Osteocyte (in vitro differentiated cells): ENCODE results near the gene PRAC2. TPM values are rescaled to one million over a fixed set of nuclear protein-coding genes. Genes with fewer than 3 reads are reported as not detected.
"Not testable (repeated sequence)": the region's sequence is repeated elsewhere in the genome, so short reads cannot be mapped to it uniquely, and the experiment has no call there.

ENCODE experiments used
- DNase-seq: peaks from one replicate; pipeline ENCODE4 v3.0.0; 2021; ENCODE audit warnings: mixed read lengths; ENCODE audit not compliant: unreplicated experiment; ENCODE audit errors: extremely low spot score
- H3K27ac Mint-ChIP-seq: one replicate; pipeline ENCODE4 v1.8.0; 2021; ENCODE audit warnings: mild to moderate bottlenecking, mixed read lengths; ENCODE audit not compliant: unreplicated experiment
- H3K27me3 Mint-ChIP-seq: one replicate; pipeline ENCODE4 v1.8.0; 2021; ENCODE audit warnings: mixed read lengths; ENCODE audit not compliant: unreplicated experiment
- H3K36me3 Mint-ChIP-seq: one replicate; pipeline ENCODE4 v1.8.0; 2021; ENCODE audit warnings: mixed read lengths; ENCODE audit not compliant: unreplicated experiment
- H3K4me1 Mint-ChIP-seq: one replicate; pipeline ENCODE4 v1.8.0; 2021; ENCODE audit warnings: mixed read lengths; ENCODE audit not compliant: unreplicated experiment
- H3K4me3 Mint-ChIP-seq: one replicate; pipeline ENCODE4 v1.8.0; 2021; ENCODE audit warnings: mild to moderate bottlenecking, moderate library complexity, mixed read lengths; ENCODE audit not compliant: unreplicated experiment
- H3K9me3 Mint-ChIP-seq: one replicate; pipeline ENCODE4 v1.8.0; 2021; ENCODE audit warnings: mixed read lengths; ENCODE audit not compliant: unreplicated experiment
- CTCF ChIP-seq: fragments of 200-600 bp; sonication (generic); IDR thresholded peaks from 2 replicates; pipeline ENCODE4 v1.5.0; 2021; ENCODE audit warnings: antibody characterized with exemption, mild to moderate bottlenecking, moderate library complexity
- total RNA-seq: library from RNA; stranded (reverse); gene quantifications from 2 replicates; pipeline ENCODE4 v1.2.1, GENCODE V29; 2021

The PRAC2 gene
- total RNA-seq, 1 donor from 2014 or later: not detected

GRCh38 chr17:48704361-48705248, 18.4 kb upstream of the PRAC2 start:
- Mint-ChIP-seq H3K36me3 (no peaks in the 10 kb centered on the region), H3K4me1 (no peaks in the 10 kb centered on the region), H3K4me3 (no peak overlapping the region), H3K27ac (no peak overlapping the region), H3K27me3 (peaks cover 74% of the 10 kb centered on the region), H3K9me3 (no peaks in the 10 kb centered on the region)
- no peak for DNase-seq
- TF ChIP-seq CTCF: no peak

- H3K4me3 Mint-ChIP-seq: no peak overlapping the region
- H3K4me1 Mint-ChIP-seq: no peaks in the 10 kb centered on the region
- DNase-seq: peak; percentile 30
- TF ChIP-seq CTCF: no peak
- no peaks in the 10 kb centered on the region for H3K36me3 Mint-ChIP-seq
- H3K27ac Mint-ChIP-seq: no peak overlapping the region
- no peaks in the 10 kb centered on the region for H3K9me3 Mint-ChIP-seq
- H3K27me3 Mint-ChIP-seq: peaks cover 72% of the 10 kb centered on the region
These were observed 11.9 kb upstream of the PRAC2 start for GRCh38 chr17:48711128-48711527.

- peaks cover 17% of the 10 kb centered on the region for H3K4me1 Mint-ChIP-seq
- H3K27me3 Mint-ChIP-seq: peaks cover 82% of the 10 kb centered on the region
- no peak for TF ChIP-seq CTCF
- no peaks in the 10 kb centered on the region for H3K36me3 Mint-ChIP-seq
- no peak overlapping the region for H3K4me3 Mint-ChIP-seq
- no peak for DNase-seq
- H3K27ac Mint-ChIP-seq: no peak overlapping the region
- H3K9me3 Mint-ChIP-seq: no peaks in the 10 kb centered on the region
These were observed 7.2 kb upstream of the PRAC2 start for GRCh38 chr17:48715496-48716399.

GRCh38 chr17:48716549-48716948, 6.4 kb upstream of the PRAC2 start:
- not testable (repeated sequence) for H3K27ac Mint-ChIP-seq, H3K4me3 Mint-ChIP-seq, DNase-seq, H3K9me3 Mint-ChIP-seq, H3K36me3 Mint-ChIP-seq
- peaks cover 17% of the 10 kb centered on the region for H3K4me1 Mint-ChIP-seq
- H3K27me3 Mint-ChIP-seq: peaks cover 84% of the 10 kb centered on the region

GRCh38 chr17:48717367-48718226, 5.4 kb upstream of the PRAC2 start:
- no peak for TF ChIP-seq CTCF
- no peak for DNase-seq
- H3K27ac Mint-ChIP-seq: no peak overlapping the region
- H3K27me3 Mint-ChIP-seq: peaks cover 90% of the 10 kb centered on the region
- H3K9me3 Mint-ChIP-seq: no peaks in the 10 kb centered on the region
- H3K4me1 Mint-ChIP-seq: peaks cover 17% of the 10 kb centered on the region
- no peaks in the 10 kb centered on the region for H3K36me3 Mint-ChIP-seq
- no peak overlapping the region for H3K4me3 Mint-ChIP-seq
